GM19025 (cell line): ENCODE data around the gene SUSD6.

Source experiments
- ATAC-seq: cut with Tn5 transposase; IDR thresholded peaks from one replicate; pipeline ENCODE4 v1.9.1; 2021; ENCODE audit warnings: mild to moderate bottlenecking, low read depth, moderate library complexity; ENCODE audit not compliant: unreplicated experiment

The SUSD6 gene

GRCh38 chr14:69669375-69669774 is 58.0 kb downstream of the SUSD6 start:
- ATAC-seq = no peak

GRCh38 chr14:69670093-69670492 is 58.7 kb downstream of the SUSD6 start:
- ATAC-seq = no peak

- no peak for ATAC-seq
Observed at GRCh38 chr14:69671365-69672030, 60.1 kb downstream of the SUSD6 start.

GRCh38 chr14:69672356-69672755 is 61.0 kb downstream of the SUSD6 start:
- no peak for ATAC-seq

GRCh38 chr14:69673104-69673503 is 61.7 kb downstream of the SUSD6 start:
- ATAC-seq = no peak

GRCh38 chr14:69673578-69674305 is 62.3 kb downstream of the SUSD6 start:
- no peak for ATAC-seq

- no peak for ATAC-seq
Observed at GRCh38 chr14:69674546-69675244, 63.3 kb downstream of the SUSD6 start.

- no peak for ATAC-seq
Observed at GRCh38 chr14:69675245-69675583, 63.8 kb downstream of the SUSD6 start.

- ATAC-seq = peak; percentile 67
Observed at GRCh38 chr14:69675877-69676416, 64.6 kb downstream of the SUSD6 start.

GRCh38 chr14:69676723-69677122 is 65.3 kb downstream of the SUSD6 start:
- no peak for ATAC-seq

- ATAC-seq = no peak
Observed at GRCh38 chr14:69680297-69680696, 68.9 kb downstream of the SUSD6 start.

GRCh38 chr14:69682136-69682535 is 70.7 kb downstream of the SUSD6 start:
- no peak for ATAC-seq

GRCh38 chr14:69682621-69683263 is 71.3 kb downstream of the SUSD6 start:
- ATAC-seq = no peak

GRCh38 chr14:69683971-69684370 is 72.6 kb downstream of the SUSD6 start:
- no peak for ATAC-seq

GRCh38 chr14:69684461-69685217 is 73.2 kb downstream of the SUSD6 start:
- ATAC-seq = no peak

GRCh38 chr14:69685218-69685616 is 73.8 kb downstream of the SUSD6 start:
- no peak for ATAC-seq

- ATAC-seq = no peak
Observed at GRCh38 chr14:69685716-69686115, 74.3 kb downstream of the SUSD6 start.

- no peak for ATAC-seq
Observed at GRCh38 chr14:69687606-69688298, 76.4 kb downstream of the SUSD6 start.

- no peak for ATAC-seq
Observed at GRCh38 chr14:69688299-69688649, 76.9 kb downstream of the SUSD6 start.

- no peak for ATAC-seq
Observed at GRCh38 chr14:69690042-69690441, 78.6 kb downstream of the SUSD6 start.
